ENCODE results near the gene FAM114A1. TPM values are rescaled to one million over a fixed set of nuclear protein-coding genes. Genes with fewer than 3 reads are reported as not detected.
"Not testable (repeated sequence)": the region's sequence is repeated elsewhere in the genome, so short reads cannot be mapped to it uniquely, and the experiment has no call there.

The FAM114A1 gene
- total RNA-seq, 1 experiment from 2014 or later, result 33.0 TPM

DNA sequence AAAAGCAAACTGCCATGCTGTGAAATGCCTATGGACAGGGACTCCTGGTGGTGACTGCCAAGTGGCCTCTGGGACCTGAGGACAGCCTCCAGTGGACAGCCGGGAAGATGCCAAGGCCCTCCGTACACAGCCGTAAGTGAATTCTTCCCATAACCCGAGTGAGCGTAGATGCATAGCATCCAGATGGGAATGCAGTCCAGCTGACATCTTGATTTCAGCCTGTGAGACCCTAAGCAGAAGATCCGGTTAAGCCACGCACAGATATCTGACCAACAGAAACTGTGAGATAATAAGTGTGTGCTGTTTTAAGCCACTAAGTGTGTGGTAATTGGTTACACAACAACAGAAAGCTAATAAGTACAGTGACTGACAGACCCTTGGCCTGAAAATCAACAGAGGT is 108.7 kb downstream of the FAM114A1 start:
- in situ Hi-C loops (cut with HindIII; ENCODE audit: low pct_unique_long_range_greater_than_20kb, low sequenced_read_pairs), result no loop called here
- no peak for DNase-seq (ENCODE audit: low read depth, low spot score)

DNA sequence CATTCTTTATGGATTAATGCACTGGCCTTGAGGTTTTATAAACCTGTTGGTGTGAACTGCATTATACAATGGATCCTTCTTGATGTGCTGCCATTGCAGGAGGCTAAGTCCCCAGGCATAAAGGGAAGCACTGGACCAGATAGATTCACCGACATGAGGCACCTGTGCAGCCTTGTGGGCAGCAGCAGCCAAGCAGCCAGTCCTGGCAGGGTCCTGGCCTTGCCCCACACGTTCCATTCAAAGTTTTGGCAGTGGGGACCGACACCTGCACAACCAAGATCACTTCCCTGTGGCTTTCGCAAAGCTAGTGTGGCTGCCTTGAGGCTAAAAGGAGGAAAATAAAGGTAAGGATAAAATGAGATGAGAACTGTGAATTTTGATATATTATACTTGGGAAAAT is 111.5 kb downstream of the FAM114A1 start:
- no peak for DNase-seq (ENCODE audit: low read depth, low spot score)
- in situ Hi-C loops (cut with HindIII; ENCODE audit: low pct_unique_long_range_greater_than_20kb, low sequenced_read_pairs), result no loop called here

DNA sequence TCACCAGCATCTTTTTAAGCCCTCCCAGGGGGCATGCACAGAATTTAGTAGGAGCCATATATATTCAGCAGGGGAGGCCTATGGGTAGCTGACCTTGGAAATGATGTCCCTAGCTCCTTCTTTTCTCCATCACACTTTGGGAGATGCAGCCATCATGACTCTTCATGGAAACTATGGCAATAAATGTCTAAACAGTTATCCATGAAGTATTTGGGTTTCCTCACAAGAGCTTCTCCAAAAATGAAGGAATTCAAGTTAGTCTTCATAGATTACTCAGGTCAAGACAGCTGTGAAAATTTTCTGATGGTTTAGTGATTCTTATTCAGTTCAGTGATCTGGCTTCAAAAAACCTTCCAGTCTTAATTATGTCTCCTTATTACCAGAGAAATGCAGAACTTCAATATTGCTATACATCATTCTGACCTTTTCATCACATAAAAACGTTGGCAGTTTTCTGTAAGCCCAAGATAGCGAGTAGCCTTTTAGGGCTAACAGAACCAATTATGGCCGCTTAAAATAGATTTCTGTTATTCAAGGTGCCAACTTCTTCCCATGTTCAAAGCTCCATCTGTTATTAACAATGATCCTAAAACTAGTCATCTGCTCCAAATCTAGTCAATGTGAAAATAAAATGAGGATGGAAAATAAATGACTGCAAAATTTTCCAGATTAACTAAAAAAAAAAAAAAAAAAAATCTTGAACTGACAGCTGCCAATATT is 112.1 kb downstream of the FAM114A1 start:
- DNase-seq (ENCODE audit: low read depth, low spot score), result no peak
- in situ Hi-C loops (cut with HindIII; ENCODE audit: low pct_unique_long_range_greater_than_20kb, low sequenced_read_pairs), result no loop called here

DNA sequence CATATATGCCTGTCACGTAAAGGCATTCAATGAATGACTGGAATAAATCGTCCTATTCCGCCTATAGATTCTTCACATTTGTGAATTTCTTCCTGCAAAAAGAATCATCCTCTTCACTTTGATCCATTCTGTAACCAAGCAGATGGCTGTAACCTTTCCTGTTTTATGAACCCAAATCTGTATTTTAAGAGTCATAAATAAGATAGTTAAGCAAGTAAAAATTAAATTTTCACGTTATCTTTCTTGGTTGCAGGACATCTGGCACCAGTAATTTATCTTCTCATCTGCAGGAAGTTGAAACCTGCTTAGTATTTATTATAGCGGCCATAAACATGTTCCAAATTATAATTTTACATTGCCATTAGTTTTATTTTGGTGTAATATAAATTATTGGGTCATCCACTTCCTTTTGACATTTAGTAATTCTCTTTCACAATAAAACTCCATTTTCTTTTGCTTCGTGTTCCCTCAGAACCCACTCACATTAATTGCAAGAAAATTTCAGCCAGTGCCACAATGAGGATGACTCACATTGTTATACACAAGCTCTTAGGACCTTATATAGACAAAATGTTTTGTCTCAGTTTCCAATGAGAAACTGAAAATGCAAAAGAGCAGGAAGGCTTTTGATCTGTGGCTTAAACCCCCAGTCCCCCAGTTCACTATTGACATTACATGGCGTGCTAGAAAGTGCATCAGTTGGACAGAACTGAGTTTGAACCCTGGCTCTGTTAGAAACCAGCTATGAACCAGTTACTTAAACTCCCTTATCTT is 113.5 kb downstream of the FAM114A1 start:
- DNase-seq (ENCODE audit: low read depth, low spot score), result no peak
- in situ Hi-C loops (cut with HindIII; ENCODE audit: low pct_unique_long_range_greater_than_20kb, low sequenced_read_pairs), result no loop called here

DNA sequence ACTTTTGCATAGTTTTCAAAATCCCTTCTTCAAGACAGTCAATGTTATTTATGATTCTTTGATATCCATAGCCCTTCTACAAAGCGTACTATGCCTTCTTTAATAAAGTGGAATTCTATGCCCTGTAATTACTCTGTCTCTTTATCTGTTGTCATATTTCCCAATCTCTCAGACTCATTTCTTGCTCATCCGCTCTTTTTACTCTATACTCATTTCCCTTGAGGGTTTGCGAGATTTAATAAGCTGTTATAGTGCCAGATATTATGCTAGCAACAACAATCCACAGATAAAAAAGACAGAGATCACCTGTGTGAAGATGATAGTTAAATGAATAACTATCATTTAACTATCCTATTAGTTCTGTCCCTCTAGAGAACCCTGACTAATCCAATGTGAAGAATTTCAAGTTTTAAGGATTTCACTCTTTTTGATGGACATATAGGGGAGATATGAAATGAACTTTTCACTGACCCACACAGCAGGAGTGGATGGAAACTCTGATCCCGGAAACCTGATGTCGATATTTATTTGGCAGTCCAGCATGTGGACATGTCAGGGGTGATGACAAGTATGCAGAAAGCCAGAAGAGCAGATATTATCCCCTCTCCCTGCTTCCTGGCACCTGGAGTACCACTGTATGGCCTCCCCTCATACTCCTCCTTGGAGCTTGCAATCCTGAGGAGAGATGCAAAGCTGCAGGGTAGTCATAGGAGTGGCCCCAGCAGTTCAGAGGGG is 114.9 kb downstream of the FAM114A1 start:
- no peak for DNase-seq (ENCODE audit: low read depth, low spot score)
- in situ Hi-C loops (cut with HindIII; ENCODE audit: low pct_unique_long_range_greater_than_20kb, low sequenced_read_pairs), result no loop called here

DNA sequence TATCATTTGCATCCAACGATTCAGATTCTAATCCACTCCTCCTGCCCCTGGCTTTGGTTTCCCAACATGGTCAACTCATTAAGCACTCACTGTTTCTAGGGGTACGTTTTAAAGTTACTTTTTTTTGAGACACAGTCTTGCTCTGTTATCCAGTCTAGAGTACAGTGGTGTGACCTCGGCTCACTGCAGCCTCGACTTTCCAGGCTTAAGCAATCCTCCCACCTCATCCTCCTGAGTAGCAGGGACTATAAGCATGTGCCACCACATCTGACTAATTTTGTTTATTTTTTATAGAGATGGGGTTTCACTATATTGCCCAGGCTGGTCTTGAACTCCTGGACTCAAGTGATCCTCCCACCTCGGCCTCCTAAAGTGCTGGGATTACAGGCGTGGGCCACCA is 115.7 kb downstream of the FAM114A1 start:
- in situ Hi-C loops (cut with HindIII; ENCODE audit: low pct_unique_long_range_greater_than_20kb, low sequenced_read_pairs), result no loop called here

DNA sequence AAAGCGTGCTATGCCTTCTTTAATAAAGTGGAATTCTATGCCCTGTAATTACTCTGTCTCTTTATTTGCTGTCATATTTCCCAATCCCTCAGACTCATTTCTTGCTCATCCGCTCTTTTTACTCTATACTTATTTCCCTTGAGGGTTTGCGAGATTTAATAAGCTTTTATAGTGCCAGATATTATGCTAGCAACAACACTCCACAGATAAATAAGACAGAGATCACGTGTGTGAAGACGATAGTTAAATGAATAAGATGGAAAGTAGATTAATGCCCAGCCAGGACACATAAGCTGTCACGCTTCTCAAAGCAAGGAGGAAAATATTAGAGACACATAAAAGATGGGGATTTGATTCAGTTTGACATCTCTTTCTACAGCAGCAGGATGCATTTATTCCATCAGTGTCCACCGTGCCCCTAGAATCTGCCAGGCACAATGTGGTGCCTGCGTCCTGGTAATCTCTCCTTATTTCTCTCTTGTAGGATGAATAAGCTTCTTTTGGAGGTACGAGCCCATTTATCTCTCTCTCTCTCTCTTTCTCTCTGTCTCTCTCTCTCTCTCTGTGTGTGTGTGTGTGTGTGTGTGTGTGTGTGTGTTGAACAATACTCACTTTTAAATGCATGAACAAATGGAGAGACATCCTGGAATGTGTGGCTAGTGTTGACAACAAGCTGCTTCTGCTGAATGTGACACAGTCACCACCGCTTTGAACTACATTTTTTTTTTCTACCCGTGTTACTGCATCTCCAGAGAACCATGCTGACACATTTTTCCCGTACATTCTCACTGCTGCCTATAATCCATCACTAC is 116.4 kb downstream of the FAM114A1 start:
- in situ Hi-C loops (cut with HindIII; ENCODE audit: low pct_unique_long_range_greater_than_20kb, low sequenced_read_pairs), result no loop called here
- DNase-seq (ENCODE audit: low read depth, low spot score), result no peak

More for the DNA sequence above, 115.7 kb downstream of the FAM114A1 start:
- no peak for DNase-seq (ENCODE audit: low read depth, low spot score)

DNA sequence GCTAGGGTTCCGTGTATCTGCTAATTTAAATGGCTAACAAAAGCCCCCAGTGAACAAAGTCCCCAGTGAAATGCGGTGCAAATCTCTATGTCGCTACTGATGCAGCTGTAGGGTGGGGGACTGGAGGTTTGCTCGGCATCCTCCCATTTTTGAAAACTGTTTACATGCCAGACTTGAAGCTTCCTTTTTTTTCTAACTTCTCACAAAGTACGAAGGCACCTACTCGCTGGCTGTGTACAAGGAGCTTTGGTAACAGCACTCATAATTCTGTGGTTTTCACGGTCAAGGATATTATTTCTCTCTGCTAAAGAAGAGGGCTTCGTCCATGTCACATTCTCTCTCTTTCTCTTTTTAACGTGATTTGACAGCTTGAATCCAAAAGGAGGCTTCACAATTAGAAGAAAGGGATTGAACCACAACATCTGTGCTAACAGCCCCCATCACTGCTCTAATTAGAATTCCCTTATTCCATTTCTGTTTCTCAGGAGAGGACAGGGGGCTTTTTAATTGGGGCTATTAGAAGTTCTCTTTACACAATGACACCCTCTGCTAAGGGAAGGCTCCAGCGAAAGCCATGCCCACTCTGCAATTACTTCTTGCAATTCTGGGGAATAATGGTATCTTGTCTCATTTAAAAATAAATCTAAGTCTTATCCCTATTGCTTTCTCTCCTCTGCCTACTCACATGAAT is 117.9 kb downstream of the FAM114A1 start:
- DNase-seq (ENCODE audit: low read depth, low spot score), result no peak
- in situ Hi-C loops (cut with HindIII; ENCODE audit: low pct_unique_long_range_greater_than_20kb, low sequenced_read_pairs), result no loop called here

DNA sequence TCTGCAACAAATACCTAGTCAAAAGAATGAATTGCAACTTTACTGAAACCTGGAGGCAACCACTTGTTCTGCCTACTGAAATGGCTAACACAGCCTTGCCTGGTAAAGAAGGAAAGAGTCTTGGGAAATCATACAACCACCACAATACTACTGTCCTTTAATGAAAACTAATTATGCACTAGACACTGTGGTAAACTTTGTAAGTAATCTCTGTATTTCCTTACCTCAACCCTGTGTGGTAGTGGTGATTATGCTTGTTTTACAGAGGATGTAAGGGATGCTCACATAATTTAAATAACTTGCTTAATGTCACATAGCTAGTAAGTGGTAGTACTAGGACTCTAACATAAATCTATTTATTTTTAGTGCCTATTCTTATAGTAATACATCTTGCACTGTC is 119.9 kb downstream of the FAM114A1 start:
- in situ Hi-C loops (cut with HindIII; ENCODE audit: low pct_unique_long_range_greater_than_20kb, low sequenced_read_pairs), result no loop called here
- no peak for DNase-seq (ENCODE audit: low read depth, low spot score)

DNA sequence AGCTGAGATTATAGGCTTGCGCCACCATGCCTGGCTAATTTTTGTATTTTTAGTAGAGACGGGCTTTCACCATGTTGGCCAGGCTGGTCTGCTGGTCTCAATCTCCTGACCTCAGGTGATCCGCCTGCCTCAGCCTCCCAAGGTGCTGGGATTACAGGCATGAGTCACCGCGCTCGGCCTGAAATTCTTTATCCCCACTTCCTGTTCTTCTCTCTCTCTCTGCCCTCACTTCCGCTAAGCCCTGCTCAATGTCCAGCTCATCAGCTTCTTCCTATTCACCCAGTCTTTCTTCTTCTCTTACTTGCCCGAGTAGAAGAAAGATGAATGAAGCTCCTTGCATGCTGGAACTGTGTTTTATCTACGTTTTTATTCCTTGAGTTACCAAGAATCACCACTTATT is 120.7 kb downstream of the FAM114A1 start:
- in situ Hi-C loops (cut with HindIII; ENCODE audit: low pct_unique_long_range_greater_than_20kb, low sequenced_read_pairs); DNase-seq (ENCODE audit: low read depth, low spot score): not testable (repeated sequence)

DNA sequence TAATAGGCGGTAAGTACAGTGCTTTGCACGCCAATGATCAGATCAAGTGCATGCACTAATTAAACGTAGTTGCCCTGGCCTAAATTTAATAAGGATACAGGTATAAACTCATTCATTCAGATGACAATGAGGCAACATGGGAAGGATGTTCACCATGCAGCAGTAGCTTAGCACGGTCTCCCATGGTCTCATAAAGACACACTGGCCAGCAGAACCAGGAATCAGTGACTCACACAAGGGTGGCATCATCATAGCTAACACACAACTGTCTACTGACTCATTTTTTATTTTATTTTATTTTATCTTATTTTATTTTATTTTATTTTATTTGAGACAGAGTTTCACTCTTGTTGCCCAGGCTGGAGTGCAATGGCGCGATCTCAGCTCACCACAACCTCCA is 121.9 kb downstream of the FAM114A1 start:
- in situ Hi-C loops (cut with HindIII; ENCODE audit: low pct_unique_long_range_greater_than_20kb, low sequenced_read_pairs), result no loop called here

DNA sequence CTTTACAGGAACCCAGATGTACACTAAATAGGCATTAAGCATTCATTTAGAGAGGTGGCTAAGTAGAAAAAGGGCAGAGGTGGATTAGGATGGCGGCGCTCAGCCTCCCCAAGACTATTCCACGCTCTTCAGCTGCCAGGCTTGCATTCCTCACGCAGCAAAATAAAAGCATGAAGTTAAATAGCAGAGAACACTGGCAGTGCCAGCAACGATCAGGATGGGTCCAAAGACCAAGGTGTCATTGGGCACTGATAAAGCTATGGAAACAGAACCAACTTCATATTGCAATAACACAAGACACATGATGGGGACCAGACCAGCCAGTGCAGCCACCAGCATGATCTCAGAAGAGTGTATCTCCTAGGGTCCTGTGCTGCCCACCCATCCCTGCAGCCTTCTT is 122.6 kb downstream of the FAM114A1 start:
- no peak for DNase-seq (ENCODE audit: low read depth, low spot score)
- in situ Hi-C loops (cut with HindIII; ENCODE audit: low pct_unique_long_range_greater_than_20kb, low sequenced_read_pairs), result no loop called here

More for the DNA sequence above, 121.9 kb downstream of the FAM114A1 start:
- no peak for DNase-seq (ENCODE audit: low read depth, low spot score)

DNA sequence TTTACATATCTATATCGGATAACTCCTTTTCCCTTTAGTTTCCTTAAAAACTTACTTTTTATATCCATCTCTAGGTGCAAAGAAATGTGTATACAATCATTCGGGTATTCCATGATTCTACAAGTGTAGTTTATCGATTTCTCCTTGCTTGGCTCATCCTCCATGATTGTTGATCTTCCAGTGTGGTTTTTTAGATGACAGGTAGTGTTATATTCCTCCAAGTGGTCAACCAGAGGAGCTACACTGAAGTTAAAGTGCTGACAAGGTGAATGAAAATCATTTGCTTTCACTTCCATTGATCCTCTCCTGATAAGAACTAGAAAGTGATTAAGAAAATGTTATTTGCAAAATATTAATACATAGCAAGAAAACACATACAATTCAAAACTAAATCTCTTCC is 126.1 kb downstream of the FAM114A1 start:
- in situ Hi-C loops (cut with HindIII; ENCODE audit: low pct_unique_long_range_greater_than_20kb, low sequenced_read_pairs), result no loop called here
- peak; percentile 45 for DNase-seq (ENCODE audit: low read depth, low spot score)

DNA sequence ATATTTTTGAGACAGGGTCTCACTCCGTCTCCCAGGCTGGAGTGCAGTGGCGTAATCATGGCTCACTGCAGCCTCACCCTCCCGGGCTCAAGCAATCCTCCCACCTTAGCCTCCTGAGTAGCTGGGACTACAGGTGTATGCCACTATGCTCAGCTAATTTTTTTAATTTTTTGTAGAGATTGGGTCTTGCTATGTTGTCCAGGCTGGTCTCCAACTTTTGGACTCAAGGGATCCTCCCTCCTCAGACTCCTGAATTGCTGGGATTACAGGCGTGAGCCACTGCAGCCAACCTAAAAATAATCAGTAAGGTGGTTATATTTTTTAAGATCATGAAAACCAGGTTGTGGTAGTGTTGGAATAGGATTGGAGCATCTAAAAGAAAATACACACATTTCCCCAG is 126.5 kb downstream of the FAM114A1 start:
- in situ Hi-C loops (cut with HindIII; ENCODE audit: low pct_unique_long_range_greater_than_20kb, low sequenced_read_pairs), result no loop called here
- DNase-seq (ENCODE audit: low read depth, low spot score), result no peak
